ENCODE results near the gene KRT32.

- TF ChIP-seq CTCF (IDR thresholded peaks at IDR 0.05): no peak
- TF ChIP-seq EZH2 (IDR thresholded peaks at IDR 0.05): no peak
Measured at GRCh38 chr17:41474863-41475262, 7.7 kb upstream of the KRT32 start.
